HCT116 (cell line): ENCODE results near the gene ADORA3. TPM values are rescaled to one million over a fixed set of nuclear protein-coding genes. Genes with fewer than 3 reads are reported as not detected.

ENCODE experiments used
- ATAC-seq: fragments of 200-7000 bp; cut with Tn5 transposase; 2 replicates; pipeline ENCODE4 v1.9.1; 2020; ENCODE audit warnings: mild to moderate bottlenecking, moderate library complexity
- BruUV-seq: library from RNA; stranded (reverse); fragments of 400-500 nt; replicated peaks from 2 replicates; lab custom pipeline; 2021; lab: Mats Ljungman, UMichigan
- CTCF ChIA-PET: fragments of 300-600 bp; sonication (Branson Sonifier 250); formaldehyde crosslinking; loops from one replicate; lab custom pipeline; 2021; ENCODE audit warnings: antibody characterized with exemption; lab: Charles Lee
- POLR2A ChIA-PET: fragments of 300-600, 350-600 bp; sonication (Branson Sonifier 250); formaldehyde crosslinking; loops from one replicate; lab custom pipeline; 2021; ENCODE audit warnings: antibody characterized with exemption; lab: Charles Lee
- RAD21 ChIA-PET, 2 experiments: fragments of 300-600 bp; sonication (Branson Sonifier 250); formaldehyde crosslinking; loops; one replicate each; lab custom pipeline; 2023; ENCODE audit warnings: low total read pairs in 2 of 2; ENCODE audit not compliant: uncharacterized antibody in 2 of 2, unreplicated experiment in 2 of 2, low non-redundant PET in 1 of 2; lab: Charles Lee
- DNase-seq: peaks from one replicate; pipeline ENCODE4 v3.0.0-alpha.2; 2010; ENCODE audit warnings: low read depth, low spot score
- H2AFZ ChIP-seq: fragments of 200-600 bp; shearing (Covaris generic), sonication (generic); 2 replicates; pipeline ENCODE4 v1.6.1; 2017; ENCODE audit warnings: low read depth, mixed run types, mixed read lengths, antibody characterized with exemption, low read length; ENCODE audit not compliant: poor library complexity, severe bottlenecking
- H3K27ac ChIP-seq: 2 replicates; pipeline ENCODE4 v1.5.1; 2012; ENCODE audit warnings: low read depth, low read length
- H3K27me3 ChIP-seq: fragments of 200-600 bp; sonication (generic); 2 replicates; pipeline ENCODE4 v1.6.1; 2016; ENCODE audit warnings: mixed run types, low read length, mixed read lengths; ENCODE audit not compliant: insufficient read depth
- H3K36me3 ChIP-seq, 2 experiments: fragments of 200-500 bp in 1 of 2; fragments of 200-600 bp in 1 of 2; sonication (Bioruptor generic) in 1 of 2; sonication (generic) in 1 of 2; 2 replicates each; pipeline versions ENCODE4 v1.5.1 to v1.6.1; 2014 to 2016; ENCODE audit warnings: low read length in 2 of 2, inconsistent platforms in 1 of 2, mixed read lengths in 1 of 2, mixed run types in 1 of 2; ENCODE audit not compliant: insufficient read depth in 2 of 2, control insufficient read depth in 1 of 2
- H3K4me1 ChIP-seq, 2 experiments: fragments of 200-600 bp in 1 of 2; sonication (generic) in 1 of 2; 2 replicates each; pipeline versions ENCODE4 v1.5.1 to v1.6.1; 2012 to 2017; ENCODE audit warnings: low read length in 2 of 2, inconsistent platforms in 1 of 2, mild to moderate bottlenecking in 1 of 2, mixed read lengths in 1 of 2, mixed run types in 1 of 2, moderate library complexity in 1 of 2; ENCODE audit not compliant: insufficient read depth in 2 of 2, control insufficient read depth in 1 of 2
- H3K4me2 ChIP-seq: fragments of 200-600 bp; sonication (generic); 2 replicates; pipeline ENCODE4 v1.6.1; 2017; ENCODE audit warnings: mixed run types, low read length, mixed read lengths
- H3K4me3 ChIP-seq, 2 experiments: fragments of 200-600 bp in 1 of 2; sonication (generic) in 1 of 2; replicated peaks in 1 of 2; 2 replicates each; pipeline ENCODE4 v1.5.1; 2011 to 2016; ENCODE audit warnings: low read length in 2 of 2, control low read depth in 1 of 2, low read depth in 1 of 2, mild to moderate bottlenecking in 1 of 2, mixed read lengths in 1 of 2, mixed run types in 1 of 2
- H3K79me2 ChIP-seq: fragments of 200-600 bp; sonication (generic); 2 replicates; pipeline ENCODE4 v1.6.1; 2017; ENCODE audit warnings: mild to moderate bottlenecking, mixed run types, low read length, moderate library complexity, mixed read lengths; ENCODE audit not compliant: insufficient read depth
- H3K9ac ChIP-seq: fragments of 200-600 bp; sonication (generic); 2 replicates; pipeline ENCODE4 v1.6.1; 2016; ENCODE audit warnings: low read length, mixed read lengths
- H3K9me2 ChIP-seq: fragments of 200-600 bp; sonication (generic), shearing (Covaris generic); 2 replicates; pipeline ENCODE4 v1.6.1; 2017; ENCODE audit warnings: mixed run types, mild to moderate bottlenecking, moderate library complexity; ENCODE audit not compliant: insufficient read depth
- H3K9me3 ChIP-seq, 2 experiments: fragments of 200-500 bp in 1 of 2; fragments of 200-600 bp in 1 of 2; sonication (Bioruptor generic) in 1 of 2; sonication (generic) in 1 of 2; 2 replicates each; pipeline ENCODE4 v1.6.1; 2014 to 2017; ENCODE audit warnings: low read length in 2 of 2, mixed read lengths in 2 of 2, inconsistent platforms in 1 of 2, low read depth in 1 of 2, mild to moderate bottlenecking in 1 of 2, mixed run types in 1 of 2, moderate library complexity in 1 of 2; ENCODE audit not compliant: control insufficient read depth in 1 of 2, insufficient read depth in 1 of 2
- H4K20me1 ChIP-seq: fragments of 200-600 bp; sonication (generic), shearing (Covaris generic); 2 replicates; pipeline ENCODE4 v1.6.1; 2017; ENCODE audit warnings: mixed run types, mild to moderate bottlenecking, moderate library complexity; ENCODE audit not compliant: insufficient read depth
- CEBPB ChIP-seq: IDR thresholded peaks from 2 replicates; pipeline ENCODE4 v1.6.1; 2012; ENCODE audit warnings: low read depth
- CTCF ChIP-seq, 3 experiments: fragments of 200-600 bp in 1 of 3; sonication (generic) in 1 of 3; IDR thresholded peaks in 2 of 3; conservative IDR thresholded peaks in 1 of 3; 2 replicates each; pipeline ENCODE4 v1.5.1; 2012 to 2017; ENCODE audit warnings: low read depth in 2 of 3, low read length in 2 of 3, antibody characterized with exemption in 1 of 3, borderline replicate concordance in 1 of 3, control low read depth in 1 of 3, mild to moderate bottlenecking in 1 of 3, mixed read lengths in 1 of 3, mixed run types in 1 of 3, moderate library complexity in 1 of 3; ENCODE audit not compliant: insufficient read depth in 1 of 3
- ELF1 ChIP-seq: IDR thresholded peaks from 2 replicates; pipeline ENCODE4 v1.6.1; 2012; ENCODE audit warnings: low read depth, borderline replicate concordance
- EZH2 ChIP-seq: fragments of 200-600 bp; sonication (generic); IDR thresholded peaks from 2 replicates; pipeline ENCODE4 v1.6.1; 2017; ENCODE audit warnings: antibody characterized with exemption, mixed run types
- EZH2phosphoT487 ChIP-seq: fragments of 200-600 bp; IDR thresholded peaks from 2 replicates; pipeline ENCODE4 v1.6.1; 2018; ENCODE audit warnings: antibody characterized with exemption, borderline replicate concordance
- FOSL1 ChIP-seq: IDR thresholded peaks from 2 replicates; pipeline ENCODE4 v1.6.1; 2012; ENCODE audit warnings: low read depth
- POLR2A ChIP-seq: IDR thresholded peaks from 2 replicates; pipeline ENCODE4 v1.7.0; 2011; ENCODE audit warnings: borderline replicate concordance; ENCODE audit not compliant: insufficient read depth, insufficient read length; ENCODE audit errors: extremely low read depth
- POLR2AphosphoS5 ChIP-seq: IDR thresholded peaks from 2 replicates; pipeline ENCODE4 v1.6.1; 2011; ENCODE audit warnings: mild to moderate bottlenecking, low read depth, low read length, moderate library complexity
- RAD21 ChIP-seq: IDR thresholded peaks from 2 replicates; pipeline ENCODE4 v1.6.1; 2012; ENCODE audit warnings: low read depth, mild to moderate bottlenecking
- SP1 ChIP-seq: IDR thresholded peaks from 2 replicates; pipeline ENCODE4 v1.6.1; 2012; ENCODE audit warnings: low read depth
- ZFX ChIP-seq: fragments of 450-650 bp; IDR thresholded peaks from 2 replicates; pipeline ENCODE4 v1.6.1; 2017
- intact Hi-C: fragments of 100-400 bp; cut with micrococcal nuclease; formaldehyde crosslinking; loops from 2 replicates; pipeline ENCODE4 v1.10.0; 2022
- total RNA-seq: library from RNA; stranded (reverse); gene quantifications from one replicate; pipeline ENCODE4 v1.2.1, GENCODE V29; 2021; ENCODE audit not compliant: unreplicated experiment
- TF ChIP-seq, protein P1 (sequence below): IDR thresholded peaks from 2 replicates; pipeline ENCODE4 v1.6.1; 2011; ENCODE audit warnings: mild to moderate bottlenecking, low read length, moderate library complexity; ENCODE audit not compliant: insufficient replicate concordance; ENCODE audit errors: extremely low read depth
- TF ChIP-seq, protein P2 (sequence below): IDR thresholded peaks from 2 replicates; pipeline ENCODE4 v1.6.1; 2012

The ADORA3 gene
- total RNA-seq, 1 experiment from 2014 or later: not detected

GRCh38 chr1:111486431-111486830 is 17.0 kb downstream of the ADORA3 start:
- RAD21 ChIA-PET: no interaction called here
- no peaks in the 10 kb centered on the region for H4K20me1 ChIP-seq
- POLR2A ChIA-PET: no interaction called here
- CTCF ChIA-PET: no interaction called here
- no peak overlapping the region for H3K27ac ChIP-seq
- no TSS peak for BruUV-seq
- H3K27me3 ChIP-seq: no peaks in the 10 kb centered on the region
- H3K36me3 ChIP-seq: no peaks in the 10 kb centered on the region
- TF ChIP-seq, protein P1, sequence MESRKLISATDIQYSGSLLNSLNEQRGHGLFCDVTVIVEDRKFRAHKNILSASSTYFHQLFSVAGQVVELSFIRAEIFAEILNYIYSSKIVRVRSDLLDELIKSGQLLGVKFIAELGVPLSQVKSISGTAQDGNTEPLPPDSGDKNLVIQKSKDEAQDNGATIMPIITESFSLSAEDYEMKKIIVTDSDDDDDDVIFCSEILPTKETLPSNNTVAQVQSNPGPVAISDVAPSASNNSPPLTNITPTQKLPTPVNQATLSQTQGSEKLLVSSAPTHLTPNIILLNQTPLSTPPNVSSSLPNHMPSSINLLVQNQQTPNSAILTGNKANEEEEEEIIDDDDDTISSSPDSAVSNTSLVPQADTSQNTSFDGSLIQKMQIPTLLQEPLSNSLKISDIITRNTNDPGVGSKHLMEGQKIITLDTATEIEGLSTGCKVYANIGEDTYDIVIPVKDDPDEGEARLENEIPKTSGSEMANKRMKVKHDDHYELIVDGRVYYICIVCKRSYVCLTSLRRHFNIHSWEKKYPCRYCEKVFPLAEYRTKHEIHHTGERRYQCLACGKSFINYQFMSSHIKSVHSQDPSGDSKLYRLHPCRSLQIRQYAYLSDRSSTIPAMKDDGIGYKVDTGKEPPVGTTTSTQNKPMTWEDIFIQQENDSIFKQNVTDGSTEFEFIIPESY: no peak
- TF ChIP-seq FOSL1 (no peak), POLR2AphosphoS5 (no peak), EZH2phosphoT487 (no peak), SP1 (no peak), EZH2 (no peak)
- TF ChIP-seq, protein P2, sequence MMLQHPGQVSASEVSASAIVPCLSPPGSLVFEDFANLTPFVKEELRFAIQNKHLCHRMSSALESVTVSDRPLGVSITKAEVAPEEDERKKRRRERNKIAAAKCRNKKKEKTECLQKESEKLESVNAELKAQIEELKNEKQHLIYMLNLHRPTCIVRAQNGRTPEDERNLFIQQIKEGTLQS: no peak
- TF ChIP-seq, all 23 proteins: peak for 0
- ATAC-seq: no peak
- Histone ChIP-seq H3K9ac (no peak overlapping the region), H3K9me2 (no peaks in the 10 kb centered on the region), H3K9me3 (no peaks in the 10 kb centered on the region), H3K4me1 (no peaks in the 10 kb centered on the region), H3K4me3 (no peak overlapping the region), H2AFZ (no peak overlapping the region), H3K4me2 (no peak overlapping the region), H3K79me2 (no peaks in the 10 kb centered on the region)
- DNase-seq: no peak
- intact Hi-C loops: no loop called here

DNA sequence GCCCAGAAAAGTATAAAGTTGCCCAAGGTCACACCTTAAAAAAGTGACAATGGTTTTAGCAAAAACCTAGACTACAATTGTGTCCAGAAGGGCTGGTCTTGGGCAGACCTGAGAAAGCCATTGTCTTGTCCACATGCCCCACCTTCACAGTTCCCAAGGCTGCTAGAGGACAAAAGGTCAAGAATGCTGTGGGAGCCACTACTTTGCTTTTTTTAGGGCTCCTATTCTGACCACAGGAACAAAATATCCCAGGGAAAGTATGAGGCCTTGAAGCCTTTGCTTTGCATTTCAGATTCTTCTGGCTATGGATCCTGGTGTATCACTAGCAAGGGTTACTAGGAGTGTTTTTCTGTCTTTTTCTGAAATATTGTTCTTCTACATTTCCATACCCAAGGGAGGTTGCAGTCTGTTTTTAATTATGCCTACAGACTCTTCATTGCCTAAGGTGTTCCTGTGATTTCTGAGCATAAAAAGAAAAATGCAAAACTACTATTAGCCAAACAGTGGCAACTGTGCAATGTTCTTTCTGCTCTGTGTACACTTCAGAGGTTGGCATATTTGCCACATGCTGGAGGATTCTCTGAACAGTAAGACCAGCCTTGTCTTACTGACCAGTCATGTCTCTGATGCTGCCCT is 18.9 kb downstream of the ADORA3 start:
- Histone ChIP-seq H3K4me1 (no peaks in the 10 kb centered on the region), H3K4me3 (no peak overlapping the region), H2AFZ (no peak overlapping the region), H3K9ac (no peak overlapping the region), H3K36me3 (no peaks in the 10 kb centered on the region), H4K20me1 (no peaks in the 10 kb centered on the region), H3K9me2 (no peaks in the 10 kb centered on the region), H3K79me2 (no peaks in the 10 kb centered on the region), H3K4me2 (no peak overlapping the region), H3K9me3 (no peaks in the 10 kb centered on the region), H3K27me3 (no peaks in the 10 kb centered on the region), H3K27ac (no peak overlapping the region)
- DNase-seq (no peak), ATAC-seq (no peak)
- POLR2A ChIA-PET: no interaction called here
- CTCF ChIA-PET: no interaction called here
- no peak for TF ChIP-seq POLR2A
- no peak for TF ChIP-seq ZFX
- TF ChIP-seq CEBPB: no peak
- TF ChIP-seq RAD21: no peak
- no peak for TF ChIP-seq SP1
- no peak for TF ChIP-seq CTCF (IDR thresholded peaks at IDR 0.05 in 2 of 3, conservative IDR thresholded peaks at IDR 0.05 in 1 of 3; ENCODE audit: borderline replicate concordance in 1 of 3, insufficient read depth in 1 of 3, low read depth in 2 of 3, low read length in 2 of 3)
- no peak for TF ChIP-seq ELF1
- intact Hi-C loops: loop anchor here (5.0 kb wide), 2 partner anchors 283 to 508 kb away; no protein-coding TSS in a partner anchor
- RAD21 ChIA-PET: no interaction called here
- no TSS peak for BruUV-seq
